Measurements from ENCODE around the gene CD302.

Gene CD302

GRCh38 chr2:159722580-159722979, 75.4 kb downstream of the CD302 start:
- no peaks in the 10 kb centered on the region for H3K9me3 ChIP-seq
- H3K27me3 ChIP-seq, result no peaks in the 10 kb centered on the region
- intact Hi-C loops (cut with DNase I; ENCODE audit: low total_unique reads), result no loop called here
- peaks cover 17 to 31% (median 25%) of the 10 kb centered on the region in 3 donors for H3K36me3 ChIP-seq
- no peak overlapping the region for H3K4me3 ChIP-seq
- DNase-seq, result no peak
- no peak for TF ChIP-seq CTCF (IDR thresholded peaks at IDR 0.05)
- H3K4me1 ChIP-seq, result peaks cover 0 to 57% (median 26%) of the 10 kb centered on the region in 4 donors
- H3K27ac ChIP-seq, result no peak overlapping the region

GRCh38 chr2:159720676-159721075, 77.3 kb downstream of the CD302 start:
- no peak overlapping the region for H3K4me3 ChIP-seq
- peaks cover 0 to 70% (median 39%) of the 10 kb centered on the region in 4 donors for H3K4me1 ChIP-seq
- no peak for TF ChIP-seq CTCF (IDR thresholded peaks at IDR 0.05)
- H3K27me3 ChIP-seq, result no peaks in the 10 kb centered on the region
- H3K36me3 ChIP-seq, result peaks cover 23 to 46% (median 30%) of the 10 kb centered on the region in 3 donors
- DNase-seq, result no peak
- no peak overlapping the region for H3K27ac ChIP-seq
- no peaks in the 10 kb centered on the region for H3K9me3 ChIP-seq
- intact Hi-C loops (cut with DNase I; ENCODE audit: low total_unique reads), result no loop called here

All from tibial artery (tissue), 4 donors.